Measurements from ENCODE around the gene PPTC7. TPM values are rescaled to one million over a fixed set of nuclear protein-coding genes. Genes with fewer than 3 reads are reported as not detected.

PPTC7 gene
- total and polyA plus RNA-seq, 2 of the 13 experiments (the other 11 are each of a cell fraction or from before 2014, with no cell fraction given): 4.8 to 12.3 TPM

DNA sequence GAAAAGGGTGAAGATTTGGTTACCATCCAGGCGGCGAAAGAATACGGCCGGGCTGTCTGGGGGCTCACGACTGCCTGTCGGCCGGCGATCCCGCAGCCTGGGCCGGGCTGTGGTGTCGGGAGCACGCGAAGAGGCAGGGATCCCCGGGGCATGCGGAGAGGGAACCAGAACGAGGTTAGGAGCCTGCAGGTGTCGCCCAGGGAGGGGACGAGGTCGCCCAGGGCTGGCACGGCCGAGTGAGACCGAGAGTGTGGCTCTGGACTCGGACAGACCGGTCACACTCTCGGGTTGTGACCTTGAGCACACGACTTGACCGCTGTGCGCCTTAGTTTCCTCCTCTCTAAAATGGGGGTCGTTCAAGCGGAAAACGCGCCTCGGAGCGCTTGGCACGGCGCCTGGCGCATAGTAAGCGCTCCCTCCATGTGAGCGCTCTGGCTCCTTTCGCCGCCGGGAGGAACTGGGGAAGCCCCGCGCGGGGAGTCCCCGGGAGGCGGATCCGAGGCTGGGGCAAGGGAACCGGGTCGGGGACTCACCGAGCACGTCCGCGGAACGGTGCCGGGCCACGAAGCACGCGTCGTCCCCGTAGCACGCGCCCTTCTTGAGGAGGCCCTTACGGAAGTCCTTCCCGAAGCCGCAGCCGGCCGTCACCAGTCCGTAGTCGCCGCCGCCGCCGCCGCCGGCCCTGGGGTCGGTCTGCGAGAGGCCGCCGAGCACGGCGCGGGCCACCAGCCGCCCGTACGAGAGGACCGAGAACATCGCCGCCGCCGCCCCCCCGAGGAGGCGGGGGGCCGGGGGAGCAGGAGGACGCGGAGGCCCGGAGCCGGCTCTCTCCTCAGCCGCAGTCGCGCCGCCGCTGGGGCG, 612 bp downstream of the PPTC7 start (continued):
- TF ChIP-seq, protein P1, sequence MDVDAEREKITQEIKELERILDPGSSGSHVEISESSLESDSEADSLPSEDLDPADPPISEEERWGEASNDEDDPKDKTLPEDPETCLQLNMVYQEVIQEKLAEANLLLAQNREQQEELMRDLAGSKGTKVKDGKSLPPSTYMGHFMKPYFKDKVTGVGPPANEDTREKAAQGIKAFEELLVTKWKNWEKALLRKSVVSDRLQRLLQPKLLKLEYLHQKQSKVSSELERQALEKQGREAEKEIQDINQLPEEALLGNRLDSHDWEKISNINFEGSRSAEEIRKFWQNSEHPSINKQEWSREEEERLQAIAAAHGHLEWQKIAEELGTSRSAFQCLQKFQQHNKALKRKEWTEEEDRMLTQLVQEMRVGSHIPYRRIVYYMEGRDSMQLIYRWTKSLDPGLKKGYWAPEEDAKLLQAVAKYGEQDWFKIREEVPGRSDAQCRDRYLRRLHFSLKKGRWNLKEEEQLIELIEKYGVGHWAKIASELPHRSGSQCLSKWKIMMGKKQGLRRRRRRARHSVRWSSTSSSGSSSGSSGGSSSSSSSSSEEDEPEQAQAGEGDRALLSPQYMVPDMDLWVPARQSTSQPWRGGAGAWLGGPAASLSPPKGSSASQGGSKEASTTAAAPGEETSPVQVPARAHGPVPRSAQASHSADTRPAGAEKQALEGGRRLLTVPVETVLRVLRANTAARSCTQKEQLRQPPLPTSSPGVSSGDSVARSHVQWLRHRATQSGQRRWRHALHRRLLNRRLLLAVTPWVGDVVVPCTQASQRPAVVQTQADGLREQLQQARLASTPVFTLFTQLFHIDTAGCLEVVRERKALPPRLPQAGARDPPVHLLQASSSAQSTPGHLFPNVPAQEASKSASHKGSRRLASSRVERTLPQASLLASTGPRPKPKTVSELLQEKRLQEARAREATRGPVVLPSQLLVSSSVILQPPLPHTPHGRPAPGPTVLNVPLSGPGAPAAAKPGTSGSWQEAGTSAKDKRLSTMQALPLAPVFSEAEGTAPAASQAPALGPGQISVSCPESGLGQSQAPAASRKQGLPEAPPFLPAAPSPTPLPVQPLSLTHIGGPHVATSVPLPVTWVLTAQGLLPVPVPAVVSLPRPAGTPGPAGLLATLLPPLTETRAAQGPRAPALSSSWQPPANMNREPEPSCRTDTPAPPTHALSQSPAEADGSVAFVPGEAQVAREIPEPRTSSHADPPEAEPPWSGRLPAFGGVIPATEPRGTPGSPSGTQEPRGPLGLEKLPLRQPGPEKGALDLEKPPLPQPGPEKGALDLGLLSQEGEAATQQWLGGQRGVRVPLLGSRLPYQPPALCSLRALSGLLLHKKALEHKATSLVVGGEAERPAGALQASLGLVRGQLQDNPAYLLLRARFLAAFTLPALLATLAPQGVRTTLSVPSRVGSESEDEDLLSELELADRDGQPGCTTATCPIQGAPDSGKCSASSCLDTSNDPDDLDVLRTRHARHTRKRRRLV (CRISPR knock-in tag; IDR thresholded peaks at IDR 0.05): no peak
- TF ChIP-seq, protein P2, sequence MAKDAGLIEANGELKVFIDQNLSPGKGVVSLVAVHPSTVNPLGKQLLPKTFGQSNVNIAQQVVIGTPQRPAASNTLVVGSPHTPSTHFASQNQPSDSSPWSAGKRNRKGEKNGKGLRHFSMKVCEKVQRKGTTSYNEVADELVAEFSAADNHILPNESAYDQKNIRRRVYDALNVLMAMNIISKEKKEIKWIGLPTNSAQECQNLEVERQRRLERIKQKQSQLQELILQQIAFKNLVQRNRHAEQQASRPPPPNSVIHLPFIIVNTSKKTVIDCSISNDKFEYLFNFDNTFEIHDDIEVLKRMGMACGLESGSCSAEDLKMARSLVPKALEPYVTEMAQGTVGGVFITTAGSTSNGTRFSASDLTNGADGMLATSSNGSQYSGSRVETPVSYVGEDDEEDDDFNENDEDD (CRISPR knock-in tag; IDR thresholded peaks at IDR 0.05; ENCODE audit: borderline replicate concordance): 0 out of 2 replicates have a peak, but pooled peaks have one; percentile 14
- TF ChIP-seq ZFP1 (CRISPR knock-in tag; IDR thresholded peaks at IDR 0.05) (no peak), ZNF382 (CRISPR knock-in tag; IDR thresholded peaks at IDR 0.05; ENCODE audit: borderline replicate concordance) (no peak), ZNF335 (CRISPR knock-in tag; IDR thresholded peaks at IDR 0.05) (no peak), ZNF816 (CRISPR knock-in tag; IDR thresholded peaks at IDR 0.05; ENCODE audit: borderline replicate concordance) (no peak), ATM (IDR thresholded peaks at IDR 0.05; ENCODE audit: borderline replicate concordance) (no peak), PHF8 (CRISPR knock-in tag; IDR thresholded peaks at IDR 0.05) (peak; percentile 54), ZNF775 (CRISPR knock-in tag; IDR thresholded peaks at IDR 0.05; ENCODE audit: borderline replicate concordance) (no peak), ATRX (CRISPR knock-in tag; IDR thresholded peaks at IDR 0.05; ENCODE audit: borderline replicate concordance) (no peak), ZNF678 (CRISPR knock-in tag; IDR thresholded peaks at IDR 0.05) (no peak)
- TF ChIP-seq, protein P3, sequence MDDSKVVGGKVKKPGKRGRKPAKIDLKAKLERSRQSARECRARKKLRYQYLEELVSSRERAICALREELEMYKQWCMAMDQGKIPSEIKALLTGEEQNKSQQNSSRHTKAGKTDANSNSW (CRISPR knock-in tag; IDR thresholded peaks at IDR 0.05; ENCODE audit: borderline replicate concordance): no peak
- TF ChIP-seq, protein P4, sequence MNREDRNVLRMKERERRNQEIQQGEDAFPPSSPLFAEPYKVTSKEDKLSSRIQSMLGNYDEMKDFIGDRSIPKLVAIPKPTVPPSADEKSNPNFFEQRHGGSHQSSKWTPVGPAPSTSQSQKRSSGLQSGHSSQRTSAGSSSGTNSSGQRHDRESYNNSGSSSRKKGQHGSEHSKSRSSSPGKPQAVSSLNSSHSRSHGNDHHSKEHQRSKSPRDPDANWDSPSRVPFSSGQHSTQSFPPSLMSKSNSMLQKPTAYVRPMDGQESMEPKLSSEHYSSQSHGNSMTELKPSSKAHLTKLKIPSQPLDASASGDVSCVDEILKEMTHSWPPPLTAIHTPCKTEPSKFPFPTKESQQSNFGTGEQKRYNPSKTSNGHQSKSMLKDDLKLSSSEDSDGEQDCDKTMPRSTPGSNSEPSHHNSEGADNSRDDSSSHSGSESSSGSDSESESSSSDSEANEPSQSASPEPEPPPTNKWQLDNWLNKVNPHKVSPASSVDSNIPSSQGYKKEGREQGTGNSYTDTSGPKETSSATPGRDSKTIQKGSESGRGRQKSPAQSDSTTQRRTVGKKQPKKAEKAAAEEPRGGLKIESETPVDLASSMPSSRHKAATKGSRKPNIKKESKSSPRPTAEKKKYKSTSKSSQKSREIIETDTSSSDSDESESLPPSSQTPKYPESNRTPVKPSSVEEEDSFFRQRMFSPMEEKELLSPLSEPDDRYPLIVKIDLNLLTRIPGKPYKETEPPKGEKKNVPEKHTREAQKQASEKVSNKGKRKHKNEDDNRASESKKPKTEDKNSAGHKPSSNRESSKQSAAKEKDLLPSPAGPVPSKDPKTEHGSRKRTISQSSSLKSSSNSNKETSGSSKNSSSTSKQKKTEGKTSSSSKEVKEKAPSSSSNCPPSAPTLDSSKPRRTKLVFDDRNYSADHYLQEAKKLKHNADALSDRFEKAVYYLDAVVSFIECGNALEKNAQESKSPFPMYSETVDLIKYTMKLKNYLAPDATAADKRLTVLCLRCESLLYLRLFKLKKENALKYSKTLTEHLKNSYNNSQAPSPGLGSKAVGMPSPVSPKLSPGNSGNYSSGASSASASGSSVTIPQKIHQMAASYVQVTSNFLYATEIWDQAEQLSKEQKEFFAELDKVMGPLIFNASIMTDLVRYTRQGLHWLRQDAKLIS (CRISPR knock-in tag; IDR thresholded peaks at IDR 0.05): no peak
- TF ChIP-seq, protein P5, sequence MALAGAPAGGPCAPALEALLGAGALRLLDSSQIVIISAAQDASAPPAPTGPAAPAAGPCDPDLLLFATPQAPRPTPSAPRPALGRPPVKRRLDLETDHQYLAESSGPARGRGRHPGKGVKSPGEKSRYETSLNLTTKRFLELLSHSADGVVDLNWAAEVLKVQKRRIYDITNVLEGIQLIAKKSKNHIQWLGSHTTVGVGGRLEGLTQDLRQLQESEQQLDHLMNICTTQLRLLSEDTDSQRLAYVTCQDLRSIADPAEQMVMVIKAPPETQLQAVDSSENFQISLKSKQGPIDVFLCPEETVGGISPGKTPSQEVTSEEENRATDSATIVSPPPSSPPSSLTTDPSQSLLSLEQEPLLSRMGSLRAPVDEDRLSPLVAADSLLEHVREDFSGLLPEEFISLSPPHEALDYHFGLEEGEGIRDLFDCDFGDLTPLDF (CRISPR knock-in tag; IDR thresholded peaks at IDR 0.05): no peak
- TF ChIP-seq, protein P6, sequence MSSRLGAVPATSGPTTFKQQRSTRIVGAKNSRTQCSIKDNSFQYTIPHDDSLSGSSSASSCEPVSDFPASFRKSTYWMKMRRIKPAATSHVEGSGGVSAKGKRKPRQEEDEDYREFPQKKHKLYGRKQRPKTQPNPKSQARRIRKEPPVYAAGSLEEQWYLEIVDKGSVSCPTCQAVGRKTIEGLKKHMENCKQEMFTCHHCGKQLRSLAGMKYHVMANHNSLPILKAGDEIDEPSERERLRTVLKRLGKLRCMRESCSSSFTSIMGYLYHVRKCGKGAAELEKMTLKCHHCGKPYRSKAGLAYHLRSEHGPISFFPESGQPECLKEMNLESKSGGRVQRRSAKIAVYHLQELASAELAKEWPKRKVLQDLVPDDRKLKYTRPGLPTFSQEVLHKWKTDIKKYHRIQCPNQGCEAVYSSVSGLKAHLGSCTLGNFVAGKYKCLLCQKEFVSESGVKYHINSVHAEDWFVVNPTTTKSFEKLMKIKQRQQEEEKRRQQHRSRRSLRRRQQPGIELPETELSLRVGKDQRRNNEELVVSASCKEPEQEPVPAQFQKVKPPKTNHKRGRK (CRISPR knock-in tag; IDR thresholded peaks at IDR 0.05): no peak
